Endothelial cell (in vitro differentiated cells): Measurements from ENCODE around the gene FANCB. TPM values are rescaled to one million over a fixed set of nuclear protein-coding genes. Genes with fewer than 3 reads are reported as not detected.

Experiments used
- DNase-seq: peaks from one replicate; pipeline ENCODE4 v3.0.0; 2021; ENCODE audit warnings: low spot score
- H3K27ac Mint-ChIP-seq: one replicate; pipeline ENCODE4 v1.8.0; 2021; ENCODE audit warnings: mixed read lengths, inconsistent platforms; ENCODE audit not compliant: unreplicated experiment
- H3K27me3 Mint-ChIP-seq: one replicate; pipeline ENCODE4 v1.8.0; 2021; ENCODE audit warnings: mild to moderate bottlenecking, moderate library complexity, mixed read lengths, inconsistent platforms; ENCODE audit not compliant: unreplicated experiment
- H3K36me3 Mint-ChIP-seq: one replicate; pipeline ENCODE4 v1.8.0; 2021; ENCODE audit warnings: mild to moderate bottlenecking, low read depth, mixed read lengths, inconsistent platforms; ENCODE audit not compliant: unreplicated experiment
- H3K4me1 Mint-ChIP-seq: one replicate; pipeline ENCODE4 v1.8.0; 2021; ENCODE audit warnings: mild to moderate bottlenecking, mixed read lengths, inconsistent platforms; ENCODE audit not compliant: unreplicated experiment
- H3K4me3 Mint-ChIP-seq: one replicate; pipeline ENCODE4 v1.8.0; 2021; ENCODE audit warnings: mild to moderate bottlenecking, mixed read lengths, inconsistent platforms; ENCODE audit not compliant: unreplicated experiment
- H3K9me3 Mint-ChIP-seq: one replicate; pipeline ENCODE4 v1.8.0; 2021; ENCODE audit warnings: mixed read lengths, inconsistent platforms; ENCODE audit not compliant: unreplicated experiment
- total RNA-seq: library from RNA; stranded (reverse); fragmentation: NEBNext Ultra II Directional; extraction: Animal tissue kit (Norgen Biotek cat#: 25700); gene quantifications from one replicate; pipeline ENCODE4 v1.2.1, GENCODE V29; 2021; ENCODE audit not compliant: unreplicated experiment
- TF ChIP-seq, protein P1 (sequence below): fragments of 200-600 bp; sonication (generic); IDR thresholded peaks from one replicate; pipeline ENCODE4 v1.5.0; 2021; ENCODE audit warnings: antibody characterized with exemption; ENCODE audit not compliant: unreplicated experiment

The FANCB gene
- total RNA-seq, 1 donor from 2014 or later, result 6.0 TPM

DNA sequence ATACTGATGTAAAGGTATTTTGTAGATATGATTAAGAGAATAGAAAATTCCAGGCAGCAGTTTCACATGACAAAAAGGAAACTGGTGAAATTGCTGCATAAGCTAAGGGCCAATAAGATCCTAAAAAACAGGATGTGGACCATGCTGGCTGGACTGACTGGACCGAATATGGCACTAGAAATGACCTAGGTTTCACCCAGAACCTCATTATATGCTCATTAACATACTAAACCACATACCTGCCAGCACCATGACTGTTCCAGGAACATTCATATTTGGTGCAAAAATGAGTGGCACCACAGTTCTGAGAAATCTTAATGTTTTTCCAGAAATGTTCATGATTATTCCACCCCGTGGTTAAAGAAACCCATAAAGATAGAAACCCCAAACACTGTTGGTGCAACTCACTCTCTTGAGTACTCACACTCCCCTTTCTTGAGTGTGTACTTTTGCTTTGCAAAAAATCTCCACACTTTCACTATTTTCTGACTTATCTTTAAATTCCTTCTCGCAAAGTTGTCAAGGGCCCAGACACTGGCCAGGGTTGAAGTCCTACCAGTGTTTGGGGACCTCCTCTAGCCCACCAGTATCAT, 74.0 kb downstream of the FANCB start:
- Mint-ChIP-seq H3K9me3 (no peaks in the 10 kb centered on the region), H3K27me3 (no peaks in the 10 kb centered on the region), H3K27ac (no peak overlapping the region), H3K4me1 (no peaks in the 10 kb centered on the region), H3K4me3 (no peak overlapping the region), H3K36me3 (no peaks in the 10 kb centered on the region)
- TF ChIP-seq, protein P1, sequence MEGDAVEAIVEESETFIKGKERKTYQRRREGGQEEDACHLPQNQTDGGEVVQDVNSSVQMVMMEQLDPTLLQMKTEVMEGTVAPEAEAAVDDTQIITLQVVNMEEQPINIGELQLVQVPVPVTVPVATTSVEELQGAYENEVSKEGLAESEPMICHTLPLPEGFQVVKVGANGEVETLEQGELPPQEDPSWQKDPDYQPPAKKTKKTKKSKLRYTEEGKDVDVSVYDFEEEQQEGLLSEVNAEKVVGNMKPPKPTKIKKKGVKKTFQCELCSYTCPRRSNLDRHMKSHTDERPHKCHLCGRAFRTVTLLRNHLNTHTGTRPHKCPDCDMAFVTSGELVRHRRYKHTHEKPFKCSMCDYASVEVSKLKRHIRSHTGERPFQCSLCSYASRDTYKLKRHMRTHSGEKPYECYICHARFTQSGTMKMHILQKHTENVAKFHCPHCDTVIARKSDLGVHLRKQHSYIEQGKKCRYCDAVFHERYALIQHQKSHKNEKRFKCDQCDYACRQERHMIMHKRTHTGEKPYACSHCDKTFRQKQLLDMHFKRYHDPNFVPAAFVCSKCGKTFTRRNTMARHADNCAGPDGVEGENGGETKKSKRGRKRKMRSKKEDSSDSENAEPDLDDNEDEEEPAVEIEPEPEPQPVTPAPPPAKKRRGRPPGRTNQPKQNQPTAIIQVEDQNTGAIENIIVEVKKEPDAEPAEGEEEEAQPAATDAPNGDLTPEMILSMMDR, result no peak
- no peak for DNase-seq

Other genes with a start within 250 kb of the FANCB start
- gene MOSPD2, start 352 bp upstream of the FANCB start, total RNA-seq, result 10.0 TPM